COLO668 (cell line): ENCODE data around the gene INTS11.
A peak's percentile ranks its signal among the peaks of the same experiment; 100 is the strongest.
"Not testable (repeated sequence)": the region's sequence is repeated elsewhere in the genome, so short reads cannot be mapped to it uniquely, and the experiment has no call there.

Experiments
- DNase-seq: peaks from one replicate; lab custom pipeline; 2025; ENCODE audit not compliant: unreplicated experiment; lab: John Stamatoyannopoulos, UW

Gene INTS11

GRCh38 chr1:1331068-1331965 is 6.9 kb upstream of the INTS11 start, which contains the start of gene TAS1R3:
TAS1R3 (plus strand) TSS chr1:1331280; CDS start chr1:1331346, 66 bp downstream.
- peak; percentile 97 for DNase-seq

- peak; percentile 90 for DNase-seq
These were observed 6.1 kb upstream of the INTS11 start for GRCh38 chr1:1330366-1331067.

GRCh38 chr1:1329304-1330210 is 5.1 kb upstream of the INTS11 start:
- no peak for DNase-seq

DNA sequence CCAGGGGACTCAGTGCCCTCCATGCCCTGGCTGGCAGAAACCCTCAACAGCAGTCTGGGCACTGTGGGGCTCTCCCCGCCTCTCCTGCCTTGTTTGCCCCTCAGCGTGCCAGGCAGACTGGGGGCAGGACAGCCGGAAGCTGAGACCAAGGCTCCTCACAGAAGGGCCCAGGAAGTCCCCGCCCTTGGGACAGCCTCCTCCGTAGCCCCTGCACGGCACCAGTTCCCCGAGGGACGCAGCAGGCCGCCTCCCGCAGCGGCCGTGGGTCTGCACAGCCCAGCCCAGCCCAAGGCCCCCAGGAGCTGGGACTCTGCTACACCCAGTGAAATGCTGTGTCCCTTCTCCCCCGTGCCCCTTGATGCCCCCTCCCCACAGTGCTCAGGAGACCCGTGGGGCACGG is 3.8 kb upstream of the INTS11 start:
- DNase-seq: no peak

- DNase-seq: no peak
These were observed 2.8 kb upstream of the INTS11 start for GRCh38 chr1:1327291-1327690.

GRCh38 chr1:1326075-1326605 is 1.7 kb upstream of the INTS11 start:
- DNase-seq: no peak

DNA sequence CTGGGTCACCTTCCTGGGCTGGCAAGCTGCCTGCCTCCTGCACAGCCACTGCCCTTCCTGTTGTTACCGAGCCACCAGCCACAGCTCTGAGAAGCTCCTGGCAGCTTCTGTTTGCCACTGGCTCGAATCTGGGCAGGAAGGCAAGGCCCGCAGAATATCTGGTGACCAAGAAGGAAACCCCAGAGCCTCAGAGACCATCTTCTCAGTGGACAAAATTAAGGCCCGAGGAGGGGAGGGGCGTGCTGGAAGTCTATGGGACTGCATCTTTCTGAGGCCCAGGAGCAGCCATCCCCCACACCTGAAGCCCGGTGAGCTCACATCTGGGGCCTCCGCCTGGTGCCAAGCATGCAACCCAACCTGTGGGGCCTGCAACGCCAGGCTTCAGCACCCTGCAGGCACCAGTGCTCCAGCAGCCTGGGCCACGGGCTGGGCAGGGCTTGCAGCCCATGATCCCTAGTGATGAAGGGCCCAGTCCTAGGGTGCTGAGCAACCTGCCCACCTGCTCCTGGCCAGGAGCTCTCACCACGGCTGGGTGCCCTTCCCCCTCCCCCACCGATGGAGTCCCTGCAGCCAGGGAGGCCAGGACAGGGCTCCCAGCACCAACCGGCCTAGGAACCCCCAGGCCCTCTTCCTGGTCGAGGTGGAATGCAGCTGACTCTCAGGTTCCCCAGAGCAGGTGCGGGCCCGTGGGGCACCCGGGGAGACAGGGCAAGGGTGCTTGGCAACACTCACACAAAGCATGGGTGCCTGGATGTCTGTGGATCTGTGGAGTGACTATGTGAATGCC is 1.0 kb upstream of the INTS11 start:
- DNase-seq: peak; percentile 92

- no peak for DNase-seq
These were observed 356 bp downstream of the INTS11 start for GRCh38 chr1:1324084-1324523.

DNA sequence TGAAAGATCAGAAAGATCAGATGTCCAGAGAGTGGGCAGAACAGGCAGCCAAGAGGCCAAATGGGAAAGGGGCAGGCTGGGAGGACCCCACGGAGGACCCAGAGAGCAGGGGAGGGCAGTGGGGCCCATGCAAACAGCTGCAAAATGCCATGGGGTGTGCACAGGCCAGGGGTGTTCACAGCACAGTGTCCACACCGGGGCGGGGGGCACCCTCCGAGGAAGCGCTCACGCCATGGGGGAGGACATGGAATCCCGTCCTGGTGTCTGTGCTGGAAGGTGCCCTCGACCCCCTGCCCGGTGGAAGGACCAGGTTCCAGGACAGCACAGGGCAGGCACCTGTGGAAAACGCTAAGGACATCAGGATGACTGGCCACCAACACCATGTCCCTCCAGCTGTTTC is 1.5 kb downstream of the INTS11 start:
- DNase-seq: no peak

DNA sequence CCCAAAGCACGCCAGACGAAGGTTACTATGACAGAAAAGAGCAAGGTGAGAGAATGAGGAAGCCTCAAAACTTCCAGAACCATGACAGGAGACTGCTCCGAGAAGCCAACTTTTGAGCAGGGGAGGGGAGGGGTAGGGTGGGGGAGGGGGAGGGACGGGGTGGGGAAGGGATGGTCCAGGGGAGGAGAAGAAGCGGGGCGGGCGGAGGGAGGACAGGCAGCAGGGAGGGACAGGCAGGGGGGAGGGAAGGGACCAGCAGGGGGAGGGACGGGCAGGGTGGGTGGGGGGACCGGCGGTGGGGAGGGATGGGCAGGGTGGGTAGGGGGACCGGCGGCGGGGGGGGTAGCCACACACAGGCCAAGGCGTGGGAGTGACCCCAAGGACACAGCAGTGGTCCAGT is 2.0 kb downstream of the INTS11 start:
- no peak for DNase-seq

- DNase-seq: no peak
These were observed 3.0 kb downstream of the INTS11 start for GRCh38 chr1:1321477-1321876.

DNA sequence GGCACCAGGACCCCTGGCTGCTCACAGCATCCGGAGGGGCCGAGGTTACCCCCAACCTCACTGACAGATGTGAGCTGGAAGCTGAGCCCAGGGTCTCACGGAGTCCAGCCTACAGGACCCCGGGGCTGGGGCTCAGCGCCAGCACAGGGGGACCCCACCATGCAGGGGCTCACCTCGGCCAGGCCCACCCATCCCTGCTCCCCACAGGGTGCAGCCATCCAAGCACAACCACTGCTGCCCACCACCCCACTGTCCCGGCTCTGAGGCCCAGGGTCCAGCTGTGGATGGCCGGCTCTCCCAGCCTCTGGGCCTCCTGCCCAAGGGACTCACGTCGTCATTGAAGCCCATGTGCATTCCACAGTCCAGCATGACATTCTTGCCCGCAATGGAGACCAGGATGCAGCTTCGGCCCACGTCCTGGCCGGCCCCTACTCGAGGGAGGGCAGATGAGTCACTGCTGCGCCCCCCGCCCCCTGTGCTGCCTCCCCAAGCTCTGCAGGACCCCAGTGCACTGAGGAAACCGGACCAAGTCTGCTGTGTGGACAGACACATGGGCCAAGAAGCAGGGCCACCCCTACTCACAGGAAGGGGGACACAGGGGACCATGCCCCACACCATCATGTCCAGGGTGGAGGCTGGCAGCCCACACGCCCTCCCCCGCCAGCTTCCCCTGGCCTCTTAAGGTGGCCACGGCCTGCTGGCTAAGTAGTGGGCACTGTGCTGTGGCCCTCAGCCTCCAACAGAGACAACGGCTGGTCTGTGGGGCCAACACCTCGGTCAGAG is 3.6 kb downstream of the INTS11 start:
- no peak for DNase-seq

- DNase-seq: no peak
These were observed 4.9 kb downstream of the INTS11 start for GRCh38 chr1:1319646-1319941.

DNA sequence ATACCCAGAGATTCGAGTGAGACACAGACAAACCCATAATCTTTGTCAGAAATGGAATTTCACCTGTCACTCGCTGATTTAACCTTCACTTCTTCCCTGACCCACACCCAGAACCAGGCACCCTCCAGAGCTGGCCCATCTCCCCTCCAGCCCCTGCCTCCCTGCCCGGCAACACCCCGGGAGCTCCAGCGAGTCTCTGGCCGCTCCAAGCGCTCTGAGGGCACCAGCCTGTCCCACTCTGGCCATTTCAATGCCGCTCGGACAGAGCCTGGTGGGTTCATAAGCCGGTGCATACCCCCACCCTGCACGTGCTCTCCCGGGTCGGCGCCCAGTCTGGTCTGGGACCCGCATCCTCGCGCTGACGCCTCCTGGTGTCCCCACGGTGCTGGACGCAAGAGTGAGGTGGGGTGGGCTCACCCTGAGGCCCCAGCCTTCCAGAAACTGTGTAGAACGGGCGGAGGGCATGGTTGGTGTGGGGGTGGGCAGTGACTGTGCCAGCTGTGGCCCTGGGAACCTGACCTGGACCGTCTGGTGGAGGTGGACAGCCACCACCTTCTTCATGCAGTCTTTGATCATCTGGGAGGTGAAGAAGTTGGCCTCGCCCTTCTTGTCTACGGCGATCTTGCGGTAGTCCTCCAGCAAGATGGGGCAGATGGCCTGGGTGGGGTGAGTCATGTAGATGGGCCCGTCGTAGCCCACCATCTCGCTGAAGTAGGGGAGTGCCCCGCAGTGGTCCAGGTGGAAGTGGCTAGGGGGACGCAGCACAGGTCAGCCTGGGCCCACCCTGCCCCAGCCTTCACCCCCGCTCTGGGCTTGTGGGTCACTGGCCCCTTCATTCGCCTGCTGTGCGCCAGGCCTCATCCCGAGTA is 5.4 kb downstream of the INTS11 start:
- no peak for DNase-seq

DNA sequence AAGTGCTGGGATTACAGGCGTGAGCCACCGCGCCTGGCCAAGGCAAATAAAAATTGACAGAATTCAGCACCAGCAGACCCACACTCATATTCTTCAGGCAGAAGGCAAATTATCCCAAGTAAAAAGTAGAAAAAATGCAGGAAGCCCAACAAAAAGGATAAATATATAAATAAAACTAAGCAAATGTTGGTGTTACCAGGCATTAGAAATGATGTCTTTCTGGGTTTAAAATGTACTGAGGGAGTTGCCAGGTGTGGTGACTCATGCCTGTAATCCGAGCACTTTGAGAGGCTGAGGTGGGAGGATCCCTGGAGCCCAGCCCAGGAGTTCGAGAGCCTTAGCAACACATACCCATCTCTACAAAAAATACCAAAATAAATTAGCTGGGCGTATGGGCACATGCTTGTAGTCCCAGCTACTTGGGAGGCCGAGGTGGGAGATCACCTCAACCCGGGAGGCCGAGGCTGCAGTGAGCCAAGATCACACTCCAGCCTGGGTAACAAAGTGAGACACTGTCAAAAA is 6.3 kb downstream of the INTS11 start:
- DNase-seq: peak; percentile 90

DNA sequence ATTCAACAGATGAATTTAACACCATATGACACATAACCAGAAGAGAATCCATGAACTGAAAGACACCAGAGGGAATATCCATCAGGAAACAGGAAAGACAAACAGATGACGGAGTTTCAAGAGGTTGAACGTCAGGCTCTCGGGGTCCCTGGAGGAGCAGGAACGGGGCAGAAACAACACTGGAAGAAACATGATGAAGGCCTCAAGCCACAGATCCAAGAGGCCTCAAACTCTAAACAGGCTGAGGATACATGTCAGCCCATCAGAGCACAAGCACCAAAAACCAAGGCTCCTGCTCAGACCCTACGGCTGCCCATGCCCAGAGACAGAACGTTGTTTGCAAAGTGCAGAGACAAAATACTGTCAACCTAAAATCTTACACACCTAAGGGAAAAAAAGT is 7.0 kb downstream of the INTS11 start:
- no peak for DNase-seq

GRCh38 chr1:1316199-1316598 is 8.3 kb downstream of the INTS11 start:
- DNase-seq: not testable (repeated sequence)

DNA sequence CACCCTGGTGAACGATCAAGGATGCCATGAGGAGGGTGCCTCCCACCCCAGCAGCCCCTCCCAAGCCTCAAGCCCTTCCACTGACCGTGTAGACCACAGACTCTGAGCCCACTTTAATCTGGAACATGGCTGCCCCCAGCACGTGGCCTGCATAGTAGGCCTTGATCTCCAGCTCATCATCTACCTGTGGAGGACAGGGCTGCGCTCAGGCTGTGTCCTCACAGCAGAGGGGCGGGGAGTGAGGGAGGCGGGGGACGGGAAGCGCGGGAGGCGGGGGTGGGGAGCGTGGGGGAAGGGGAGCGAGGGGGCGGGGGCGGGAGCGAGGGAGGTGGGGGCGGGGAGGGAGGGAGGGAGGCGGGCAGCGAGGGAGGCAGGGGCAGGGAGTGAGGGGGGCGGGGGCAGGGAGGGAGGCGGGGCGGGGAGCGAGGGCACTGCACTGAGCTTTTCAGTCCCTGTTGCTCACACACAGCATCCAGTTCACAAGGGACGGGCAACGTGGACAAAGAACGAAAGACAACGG is 9.0 kb downstream of the INTS11 start:
- DNase-seq: no peak
